Cardiac fibroblast (primary cell): ENCODE data around the gene IL1RAPL2.

Experiments
- DNase-seq, 2 donors: peaks; one replicate each; pipeline versions ENCODE4 v3.0.0 to v3.0.0-alpha.2; 2010; ENCODE audit warnings: low read depth in 2 of 2
- H3K4me3 ChIP-seq, 2 donors: replicated peaks in 1 of 2; 1 replicate in 1 of 2; 2 replicates in 1 of 2; pipeline ENCODE4 v1.5.1; 2011; ENCODE audit warnings: low read depth in 2 of 2, low read length in 2 of 2, mild to moderate bottlenecking in 2 of 2, moderate library complexity in 1 of 2
- TF ChIP-seq, protein P1 (sequence below): IDR thresholded peaks from one replicate; pipeline ENCODE4 v1.5.1; 2011; ENCODE audit warnings: low read depth, mild to moderate bottlenecking, low read length, inconsistent platforms

Gene IL1RAPL2

DNA sequence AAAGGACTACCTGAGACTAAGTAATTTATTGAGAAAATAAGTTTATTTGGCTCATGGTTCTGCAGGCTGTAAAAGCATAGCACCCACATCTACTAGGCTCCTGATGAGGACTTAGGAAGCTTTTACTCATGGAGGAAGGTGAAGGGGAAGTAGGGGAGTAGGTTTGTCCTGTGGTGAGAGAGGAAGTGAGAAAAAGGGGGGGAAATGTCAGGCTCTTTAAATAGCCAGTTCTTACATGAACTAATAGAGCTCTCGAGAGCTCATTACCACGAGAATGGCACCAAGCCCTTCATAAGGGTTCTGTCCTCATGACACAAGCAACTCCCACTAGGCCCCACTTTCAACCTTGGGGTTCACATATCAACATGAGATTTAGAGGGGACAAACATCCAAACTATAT lies 1130.9 kb downstream of the IL1RAPL2 start:
- no peak overlapping the region for H3K4me3 ChIP-seq
- no peak for DNase-seq
- TF ChIP-seq, protein P1, sequence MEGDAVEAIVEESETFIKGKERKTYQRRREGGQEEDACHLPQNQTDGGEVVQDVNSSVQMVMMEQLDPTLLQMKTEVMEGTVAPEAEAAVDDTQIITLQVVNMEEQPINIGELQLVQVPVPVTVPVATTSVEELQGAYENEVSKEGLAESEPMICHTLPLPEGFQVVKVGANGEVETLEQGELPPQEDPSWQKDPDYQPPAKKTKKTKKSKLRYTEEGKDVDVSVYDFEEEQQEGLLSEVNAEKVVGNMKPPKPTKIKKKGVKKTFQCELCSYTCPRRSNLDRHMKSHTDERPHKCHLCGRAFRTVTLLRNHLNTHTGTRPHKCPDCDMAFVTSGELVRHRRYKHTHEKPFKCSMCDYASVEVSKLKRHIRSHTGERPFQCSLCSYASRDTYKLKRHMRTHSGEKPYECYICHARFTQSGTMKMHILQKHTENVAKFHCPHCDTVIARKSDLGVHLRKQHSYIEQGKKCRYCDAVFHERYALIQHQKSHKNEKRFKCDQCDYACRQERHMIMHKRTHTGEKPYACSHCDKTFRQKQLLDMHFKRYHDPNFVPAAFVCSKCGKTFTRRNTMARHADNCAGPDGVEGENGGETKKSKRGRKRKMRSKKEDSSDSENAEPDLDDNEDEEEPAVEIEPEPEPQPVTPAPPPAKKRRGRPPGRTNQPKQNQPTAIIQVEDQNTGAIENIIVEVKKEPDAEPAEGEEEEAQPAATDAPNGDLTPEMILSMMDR: no peak

DNA sequence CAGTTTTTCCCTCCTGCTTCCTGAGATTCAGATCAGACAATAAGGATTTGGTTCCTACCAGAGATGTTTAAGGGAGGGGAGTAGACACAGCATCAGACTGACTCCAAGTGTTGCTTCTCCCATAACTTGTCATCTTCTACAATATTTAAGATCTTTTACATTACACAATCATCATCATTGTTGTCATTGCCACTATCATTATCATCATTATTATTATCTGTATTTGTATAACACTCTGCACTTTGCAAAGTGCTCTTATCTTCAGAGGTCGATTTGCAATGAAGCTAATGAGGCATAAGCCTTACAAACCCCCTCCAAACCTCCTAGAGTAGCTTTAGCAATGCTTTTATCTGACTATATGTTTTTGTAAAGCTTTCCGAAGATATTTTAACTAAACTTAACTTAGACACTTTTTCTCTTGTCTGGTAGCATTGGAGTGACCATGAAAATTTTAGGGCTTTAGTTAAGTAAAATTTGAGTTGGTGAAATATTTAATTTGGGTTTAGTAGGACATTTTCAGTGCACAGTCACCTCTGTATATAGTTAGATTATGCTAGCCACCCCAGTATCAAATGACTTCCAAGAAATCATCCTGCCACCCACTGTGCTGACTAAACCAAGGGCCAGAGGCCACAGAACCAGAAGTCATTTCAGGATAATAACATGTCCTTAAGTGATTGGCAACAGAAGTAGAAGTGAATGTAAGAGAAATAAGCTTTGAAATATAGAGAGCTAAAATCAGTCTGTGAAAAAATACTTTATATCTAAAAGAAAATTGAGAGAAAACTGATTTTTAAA lies 1132.2 kb downstream of the IL1RAPL2 start:
- no peak overlapping the region for H3K4me3 ChIP-seq
- TF ChIP-seq, protein P1: no peak
- peak; percentile 6 for DNase-seq

DNA sequence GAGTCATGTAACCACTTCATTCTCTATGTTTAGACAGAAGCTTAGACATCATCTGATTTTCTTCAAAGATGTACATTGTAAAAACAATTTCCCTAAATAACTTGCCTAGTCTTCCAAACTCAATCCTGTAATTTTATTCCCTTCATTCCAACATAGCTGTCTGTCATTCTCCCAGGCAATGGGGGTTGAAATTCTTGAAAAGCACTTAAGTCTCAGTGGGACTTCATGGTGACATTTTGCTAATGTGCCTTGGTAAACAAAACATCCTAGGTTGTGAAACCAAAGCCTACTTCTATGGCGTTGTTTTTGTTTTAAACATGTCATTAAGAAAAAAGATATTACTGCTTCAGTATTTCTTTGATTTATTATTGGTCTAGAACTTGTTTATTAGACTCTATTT lies 1134.3 kb downstream of the IL1RAPL2 start:
- DNase-seq: no peak
- no peak overlapping the region for H3K4me3 ChIP-seq
- TF ChIP-seq, protein P1: no peak

- H3K4me3 ChIP-seq: no peak overlapping the region
- peak; percentile 34 to 51 for DNase-seq
- TF ChIP-seq, protein P1: peak; percentile 20
These were observed 1135.5 kb downstream of the IL1RAPL2 start for GRCh38 chrX:105701310-105702052.

DNA sequence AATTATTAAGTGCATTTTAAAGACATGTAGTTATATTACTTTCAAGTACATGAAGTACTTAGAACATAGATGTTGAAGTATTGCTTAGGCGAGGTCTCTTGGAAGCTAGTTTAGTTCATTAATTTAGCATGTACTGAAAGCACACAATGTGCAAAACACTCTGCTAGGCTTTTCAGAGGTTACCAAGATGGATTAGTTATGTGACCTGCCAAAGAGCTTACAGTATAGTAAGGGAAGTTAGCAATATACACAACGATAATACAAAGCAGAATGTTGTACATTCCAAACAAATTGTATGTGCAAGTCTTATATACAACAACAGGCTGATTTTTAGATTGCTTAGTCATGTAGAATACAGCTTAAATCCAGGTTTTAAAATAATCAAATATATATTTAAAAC lies 1137.9 kb downstream of the IL1RAPL2 start:
- TF ChIP-seq, protein P1: no peak
- no peak for DNase-seq

DNA sequence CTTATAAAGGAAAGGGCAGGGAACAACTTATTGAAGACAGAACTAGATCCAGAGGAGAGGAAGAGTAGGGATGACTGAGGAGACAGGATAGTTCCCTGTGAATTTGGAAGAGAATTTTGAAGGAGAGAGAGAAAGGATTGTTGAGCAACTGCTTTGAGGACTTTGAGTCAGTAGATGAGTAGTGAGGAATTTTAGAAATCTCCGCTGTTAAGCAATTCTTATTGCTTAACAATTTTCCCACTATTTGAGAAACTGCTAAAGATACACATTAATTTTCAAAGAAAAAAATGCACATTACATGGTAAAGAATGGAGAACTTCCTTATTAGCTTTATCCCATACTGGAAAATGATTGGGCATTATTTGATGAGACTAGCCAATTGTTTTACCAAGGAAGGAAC lies 1140.0 kb downstream of the IL1RAPL2 start:
- peak; percentile 51 to 67 for DNase-seq
- no peak overlapping the region for H3K4me3 ChIP-seq
- TF ChIP-seq, protein P1: no peak

More for the DNA sequence above, 1137.9 kb downstream of the IL1RAPL2 start:
- H3K4me3 ChIP-seq: no peak overlapping the region
